ENCODE results near the gene ABLIM3. TPM values are rescaled to one million over a fixed set of nuclear protein-coding genes. Genes with fewer than 3 reads are reported as not detected.

ABLIM3 gene
- total and polyA plus RNA-seq, 9 of the 15 experiments (the other 6 are each of a cell fraction or from before 2014, with no cell fraction given): 0.03 to 0.38 (median 0.11) TPM

DNA sequence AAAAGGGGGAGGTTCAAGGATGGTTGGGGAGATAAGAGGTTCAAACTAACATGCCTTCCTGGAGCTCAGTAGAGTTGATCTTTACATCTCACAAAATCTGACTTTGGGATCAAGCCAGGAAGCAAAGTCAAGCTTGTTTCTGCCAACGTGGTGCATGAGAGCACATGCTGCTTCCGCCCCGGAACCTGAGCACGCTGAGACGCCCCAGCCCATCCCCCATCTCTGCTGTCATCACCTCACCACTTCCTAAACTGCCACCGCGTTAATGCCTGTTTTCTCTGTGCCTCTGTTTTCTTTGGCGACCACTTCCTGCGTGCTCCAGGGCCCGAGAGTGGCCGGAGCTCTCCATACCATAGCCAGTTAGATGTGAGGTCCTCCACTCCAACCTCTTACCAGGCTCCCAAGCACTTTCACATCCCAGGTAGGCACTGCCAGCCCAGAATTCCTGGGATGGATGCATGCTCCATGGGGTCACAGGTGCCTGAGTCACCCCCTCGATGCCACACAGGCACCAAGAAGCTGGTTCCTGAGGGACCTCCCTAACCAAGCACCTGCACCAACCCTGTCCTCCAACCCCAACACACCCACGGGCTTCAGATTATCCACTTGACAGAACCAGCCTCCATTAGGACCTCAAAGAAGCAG, 99.2 kb downstream of the ABLIM3 start (continued):
- TF ChIP-seq FOXM1 (IDR thresholded peaks at IDR 0.05; ENCODE audit: low read depth) (no peak), FOXM1 (CRISPR knock-in tag; IDR thresholded peaks at IDR 0.05; ENCODE audit: low read depth) (no peak), ZNF589 (CRISPR knock-in tag; IDR thresholded peaks at IDR 0.05; ENCODE audit: low read depth) (peak; percentile 77), ZNF274 (IDR thresholded peaks at IDR 0.05; ENCODE audit: borderline replicate concordance, low read depth, low read length) (no peak), CBFA2T2 (conservative IDR thresholded peaks at IDR 0.05) (no peak), TBL1XR1 (IDR thresholded peaks at IDR 0.05; ENCODE audit: low read length in 2 of 2) (no peak), ZKSCAN3 (CRISPR knock-in tag; IDR thresholded peaks at IDR 0.05) (no peak), HMGN3 (IDR thresholded peaks at IDR 0.05; ENCODE audit: borderline replicate concordance, extremely low read depth, insufficient read length, low read depth, low read length) (no peak), NR4A1 (CRISPR knock-in tag; IDR thresholded peaks at IDR 0.05) (no peak), NR4A1 (tag; IDR thresholded peaks at IDR 0.05) (no peak), MEF2A (IDR thresholded peaks at IDR 0.05; ENCODE audit: control insufficient read depth, low read depth, low read length) (no peak), PHB2 (IDR thresholded peaks at IDR 0.05; ENCODE audit: low read depth) (no peak), MYC (IDR thresholded peaks at IDR 0.05; ENCODE audit: low read depth, low read length) (peak; percentile 76), MYC (CRISPR knock-in tag; IDR thresholded peaks at IDR 0.05; ENCODE audit: borderline replicate concordance, low read depth) (no peak), KLF1 (tag; IDR thresholded peaks at IDR 0.05) (no peak), ATF1 (CRISPR knock-in tag; IDR thresholded peaks at IDR 0.05) (no peak), ATF1 (tag; IDR thresholded peaks at IDR 0.05) (peak; percentile 11; the same call in 1 of the 2 replicates), TAF1 (IDR thresholded peaks at IDR 0.05; ENCODE audit: control insufficient read depth, extremely low read depth, insufficient read depth, low read length, severe bottlenecking) (no peak), ZNF384 (IDR thresholded peaks at IDR 0.05; ENCODE audit: low read depth, low read length) (no peak), LCOR (CRISPR knock-in tag; IDR thresholded peaks at IDR 0.05) (no peak)
- TF ChIP-seq, protein P1, sequence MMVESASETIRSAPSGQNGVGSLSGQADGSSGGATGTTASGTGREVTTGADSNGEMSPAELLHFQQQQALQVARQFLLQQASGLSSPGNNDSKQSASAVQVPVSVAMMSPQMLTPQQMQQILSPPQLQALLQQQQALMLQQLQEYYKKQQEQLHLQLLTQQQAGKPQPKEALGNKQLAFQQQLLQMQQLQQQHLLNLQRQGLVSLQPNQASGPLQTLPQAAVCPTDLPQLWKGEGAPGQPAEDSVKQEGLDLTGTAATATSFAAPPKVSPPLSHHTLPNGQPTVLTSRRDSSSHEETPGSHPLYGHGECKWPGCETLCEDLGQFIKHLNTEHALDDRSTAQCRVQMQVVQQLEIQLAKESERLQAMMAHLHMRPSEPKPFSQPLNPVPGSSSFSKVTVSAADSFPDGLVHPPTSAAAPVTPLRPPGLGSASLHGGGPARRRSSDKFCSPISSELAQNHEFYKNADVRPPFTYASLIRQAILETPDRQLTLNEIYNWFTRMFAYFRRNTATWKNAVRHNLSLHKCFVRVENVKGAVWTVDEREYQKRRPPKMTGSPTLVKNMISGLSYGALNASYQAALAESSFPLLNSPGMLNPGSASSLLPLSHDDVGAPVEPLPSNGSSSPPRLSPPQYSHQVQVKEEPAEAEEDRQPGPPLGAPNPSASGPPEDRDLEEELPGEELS (CRISPR knock-in tag; IDR thresholded peaks at IDR 0.05; ENCODE audit: borderline replicate concordance): no peak
- TF ChIP-seq, protein P2, sequence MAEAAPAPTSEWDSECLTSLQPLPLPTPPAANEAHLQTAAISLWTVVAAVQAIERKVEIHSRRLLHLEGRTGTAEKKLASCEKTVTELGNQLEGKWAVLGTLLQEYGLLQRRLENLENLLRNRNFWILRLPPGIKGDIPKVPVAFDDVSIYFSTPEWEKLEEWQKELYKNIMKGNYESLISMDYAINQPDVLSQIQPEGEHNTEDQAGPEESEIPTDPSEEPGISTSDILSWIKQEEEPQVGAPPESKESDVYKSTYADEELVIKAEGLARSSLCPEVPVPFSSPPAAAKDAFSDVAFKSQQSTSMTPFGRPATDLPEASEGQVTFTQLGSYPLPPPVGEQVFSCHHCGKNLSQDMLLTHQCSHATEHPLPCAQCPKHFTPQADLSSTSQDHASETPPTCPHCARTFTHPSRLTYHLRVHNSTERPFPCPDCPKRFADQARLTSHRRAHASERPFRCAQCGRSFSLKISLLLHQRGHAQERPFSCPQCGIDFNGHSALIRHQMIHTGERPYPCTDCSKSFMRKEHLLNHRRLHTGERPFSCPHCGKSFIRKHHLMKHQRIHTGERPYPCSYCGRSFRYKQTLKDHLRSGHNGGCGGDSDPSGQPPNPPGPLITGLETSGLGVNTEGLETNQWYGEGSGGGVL (CRISPR knock-in tag; IDR thresholded peaks at IDR 0.05): no peak
- TF ChIP-seq, protein P3, sequence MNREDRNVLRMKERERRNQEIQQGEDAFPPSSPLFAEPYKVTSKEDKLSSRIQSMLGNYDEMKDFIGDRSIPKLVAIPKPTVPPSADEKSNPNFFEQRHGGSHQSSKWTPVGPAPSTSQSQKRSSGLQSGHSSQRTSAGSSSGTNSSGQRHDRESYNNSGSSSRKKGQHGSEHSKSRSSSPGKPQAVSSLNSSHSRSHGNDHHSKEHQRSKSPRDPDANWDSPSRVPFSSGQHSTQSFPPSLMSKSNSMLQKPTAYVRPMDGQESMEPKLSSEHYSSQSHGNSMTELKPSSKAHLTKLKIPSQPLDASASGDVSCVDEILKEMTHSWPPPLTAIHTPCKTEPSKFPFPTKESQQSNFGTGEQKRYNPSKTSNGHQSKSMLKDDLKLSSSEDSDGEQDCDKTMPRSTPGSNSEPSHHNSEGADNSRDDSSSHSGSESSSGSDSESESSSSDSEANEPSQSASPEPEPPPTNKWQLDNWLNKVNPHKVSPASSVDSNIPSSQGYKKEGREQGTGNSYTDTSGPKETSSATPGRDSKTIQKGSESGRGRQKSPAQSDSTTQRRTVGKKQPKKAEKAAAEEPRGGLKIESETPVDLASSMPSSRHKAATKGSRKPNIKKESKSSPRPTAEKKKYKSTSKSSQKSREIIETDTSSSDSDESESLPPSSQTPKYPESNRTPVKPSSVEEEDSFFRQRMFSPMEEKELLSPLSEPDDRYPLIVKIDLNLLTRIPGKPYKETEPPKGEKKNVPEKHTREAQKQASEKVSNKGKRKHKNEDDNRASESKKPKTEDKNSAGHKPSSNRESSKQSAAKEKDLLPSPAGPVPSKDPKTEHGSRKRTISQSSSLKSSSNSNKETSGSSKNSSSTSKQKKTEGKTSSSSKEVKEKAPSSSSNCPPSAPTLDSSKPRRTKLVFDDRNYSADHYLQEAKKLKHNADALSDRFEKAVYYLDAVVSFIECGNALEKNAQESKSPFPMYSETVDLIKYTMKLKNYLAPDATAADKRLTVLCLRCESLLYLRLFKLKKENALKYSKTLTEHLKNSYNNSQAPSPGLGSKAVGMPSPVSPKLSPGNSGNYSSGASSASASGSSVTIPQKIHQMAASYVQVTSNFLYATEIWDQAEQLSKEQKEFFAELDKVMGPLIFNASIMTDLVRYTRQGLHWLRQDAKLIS (CRISPR knock-in tag; IDR thresholded peaks at IDR 0.05): no peak

Data from K562 (cell line).